Measurements from ENCODE around the gene TH.

Gene TH

DNA sequence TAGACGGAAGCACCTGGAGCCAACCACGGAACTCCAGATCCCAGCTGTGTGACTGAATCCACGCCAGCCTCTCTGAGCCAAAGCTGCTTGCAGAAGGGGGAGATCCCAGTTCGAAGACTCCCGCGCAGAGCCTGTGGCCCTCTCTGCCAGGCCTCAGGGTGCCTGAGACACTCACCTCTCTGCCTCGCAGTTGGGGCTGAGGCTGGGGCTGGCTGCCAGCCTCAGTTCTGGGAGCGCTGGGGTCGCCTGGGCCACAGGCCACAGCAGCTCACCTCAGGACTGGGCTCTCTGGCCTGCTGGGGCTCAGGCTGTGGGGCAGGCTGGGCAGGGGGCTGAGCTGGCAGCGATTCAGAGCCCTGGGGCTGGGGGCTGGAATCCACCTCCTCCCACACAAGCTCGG, 24.2 kb downstream of the TH start:
- Mint-ChIP-seq H3K27ac (no peak overlapping the region), H3K36me3 (ENCODE audit: low read depth) (no peaks in the 10 kb centered on the region), H3K27me3 (peaks cover 88% of the 10 kb centered on the region), H3K9me3 (no peaks in the 10 kb centered on the region), H3K4me1 (ENCODE audit: low read depth) (peaks cover 11% of the 10 kb centered on the region), H3K4me3 (no peak overlapping the region)
- intact Hi-C loops (cut with micrococcal nuclease): no loop called here

DNA sequence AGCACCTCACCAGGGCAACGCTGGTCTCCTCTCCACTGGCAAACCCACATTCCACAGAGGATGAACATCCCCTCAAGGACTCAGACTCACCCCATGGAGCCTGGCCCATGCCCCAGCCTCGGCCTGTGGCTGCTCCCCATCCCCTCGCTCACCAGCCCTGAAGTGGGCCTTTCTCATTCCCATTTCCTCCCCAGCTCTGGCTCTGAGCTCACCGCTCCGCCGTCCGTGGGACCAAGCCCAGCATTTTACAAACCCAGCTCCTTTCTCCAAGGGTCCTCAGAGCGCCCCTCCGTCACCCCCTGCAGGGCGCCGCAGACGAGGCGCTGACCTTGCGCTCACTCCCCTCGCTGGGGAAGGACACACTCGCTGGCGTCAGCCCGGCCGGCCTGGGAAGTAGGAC, 25.6 kb downstream of the TH start:
- Mint-ChIP-seq H3K4me3 (no peak overlapping the region), H3K36me3 (ENCODE audit: low read depth) (no peaks in the 10 kb centered on the region), H3K27ac (no peak overlapping the region), H3K4me1 (ENCODE audit: low read depth) (peaks cover under 1% of the 10 kb centered on the region), H3K9me3 (no peaks in the 10 kb centered on the region), H3K27me3 (peaks cover 97% of the 10 kb centered on the region)
- intact Hi-C loops (cut with micrococcal nuclease): no loop called here

DNA sequence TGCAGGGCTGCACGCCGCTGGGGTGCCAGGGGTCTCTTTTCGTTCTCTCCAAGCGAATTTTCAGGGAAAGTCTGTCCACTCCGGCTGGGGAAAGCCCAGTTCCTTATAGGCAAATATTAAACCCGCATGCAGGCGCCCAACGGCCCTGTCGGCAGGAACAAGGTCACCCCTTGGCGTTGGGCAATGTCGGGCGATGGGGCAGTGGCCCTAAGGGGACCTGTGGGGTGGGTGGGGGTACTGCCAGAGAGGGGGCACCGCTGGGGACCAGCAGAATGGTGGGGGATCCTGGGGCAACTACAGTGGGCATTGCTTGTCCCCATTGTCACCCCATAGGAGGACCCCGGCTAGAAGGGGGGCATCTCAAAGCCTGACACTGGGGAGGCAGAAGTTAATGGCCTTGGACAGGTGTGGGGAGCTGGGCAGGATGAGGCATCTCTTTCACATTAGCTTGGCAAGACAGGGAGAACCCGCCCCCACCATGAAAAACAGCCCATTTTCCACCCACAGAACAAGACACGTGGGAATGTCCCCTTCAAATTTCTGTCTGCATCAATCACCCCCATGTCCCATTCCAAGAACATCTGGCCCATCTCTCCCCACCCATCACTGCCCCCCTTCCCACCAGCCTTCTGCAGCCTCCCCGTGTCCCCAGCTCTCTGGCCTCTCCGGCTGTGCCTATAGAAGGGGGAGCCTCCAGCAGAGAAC, 26.9 kb downstream of the TH start:
- Mint-ChIP-seq H3K27ac (no peak overlapping the region), H3K4me3 (no peak overlapping the region), H3K4me1 (ENCODE audit: low read depth) (no peaks in the 10 kb centered on the region), H3K36me3 (ENCODE audit: low read depth) (no peaks in the 10 kb centered on the region), H3K27me3 (peaks cover 95% of the 10 kb centered on the region), H3K9me3 (no peaks in the 10 kb centered on the region)
- intact Hi-C loops (cut with micrococcal nuclease): no loop called here

DNA sequence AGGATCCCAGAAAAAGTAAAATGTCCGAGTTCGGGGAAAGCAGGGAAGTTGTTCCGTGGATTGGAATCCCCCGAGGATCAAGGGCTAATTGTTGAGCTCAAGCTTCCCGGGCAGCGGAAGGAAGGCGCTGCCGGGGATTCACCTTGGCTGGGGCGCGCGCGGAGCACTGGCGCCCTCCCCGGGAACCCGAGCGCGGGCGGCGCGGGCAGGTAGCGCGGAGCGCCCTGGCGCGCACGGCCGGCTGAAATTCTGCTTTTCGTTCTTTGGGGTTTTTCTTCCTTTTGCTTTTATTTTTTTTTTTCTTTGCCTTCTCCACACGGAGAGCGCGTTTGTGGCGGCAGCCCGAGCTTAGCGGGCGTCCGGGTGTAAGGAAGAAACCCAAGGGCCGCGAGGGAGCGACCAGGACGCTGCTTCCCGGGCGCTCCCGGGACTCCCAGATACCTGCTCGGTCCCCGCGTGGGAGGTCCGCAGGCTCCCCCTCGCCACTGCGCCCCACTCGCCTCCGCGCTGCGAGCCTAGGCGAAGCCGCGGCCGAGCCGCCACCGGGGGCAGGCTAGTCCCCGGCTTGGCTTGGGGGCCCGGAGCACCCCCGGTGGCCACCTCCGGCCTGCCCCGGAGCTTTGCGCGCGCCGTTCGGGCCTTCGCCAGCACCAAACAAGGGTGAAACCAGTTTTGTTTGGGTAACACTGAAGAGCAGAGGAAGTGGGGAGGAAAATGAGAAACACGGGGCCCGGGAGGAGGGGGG, 27.6 kb downstream of the TH start:
- Mint-ChIP-seq H3K4me1 (ENCODE audit: low read depth) (no peaks in the 10 kb centered on the region), H3K27me3 (peaks cover 89% of the 10 kb centered on the region)

DNA sequence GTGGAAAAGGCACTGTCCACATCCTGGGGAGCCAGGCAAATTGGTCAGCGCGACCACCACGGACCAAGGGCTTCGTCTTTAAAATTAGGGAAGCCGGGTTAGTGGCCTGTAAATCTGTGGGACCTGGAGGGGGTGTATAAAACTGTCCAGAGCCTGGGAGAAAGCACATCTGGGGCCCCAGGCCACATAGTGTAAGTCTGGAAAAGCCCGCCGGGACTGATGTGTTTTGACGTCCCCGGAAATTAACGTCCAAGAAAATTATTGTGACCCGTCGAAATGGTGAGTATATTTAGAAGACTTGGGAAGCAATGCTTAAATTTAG, 28.2 kb downstream of the TH start:
- Mint-ChIP-seq H3K9me3 (no peaks in the 10 kb centered on the region), H3K4me3 (no peak overlapping the region), H3K27me3 (peaks cover 87% of the 10 kb centered on the region), H3K36me3 (ENCODE audit: low read depth) (no peaks in the 10 kb centered on the region), H3K27ac (no peak overlapping the region), H3K4me1 (ENCODE audit: low read depth) (no peaks in the 10 kb centered on the region)
- intact Hi-C loops (cut with micrococcal nuclease): no loop called here

More for the DNA sequence above, 27.6 kb downstream of the TH start:
- intact Hi-C loops (cut with micrococcal nuclease): no loop called here
- Mint-ChIP-seq H3K36me3 (ENCODE audit: low read depth) (no peaks in the 10 kb centered on the region), H3K4me3 (no peak overlapping the region), H3K27ac (no peak overlapping the region), H3K9me3 (no peaks in the 10 kb centered on the region)

DNA sequence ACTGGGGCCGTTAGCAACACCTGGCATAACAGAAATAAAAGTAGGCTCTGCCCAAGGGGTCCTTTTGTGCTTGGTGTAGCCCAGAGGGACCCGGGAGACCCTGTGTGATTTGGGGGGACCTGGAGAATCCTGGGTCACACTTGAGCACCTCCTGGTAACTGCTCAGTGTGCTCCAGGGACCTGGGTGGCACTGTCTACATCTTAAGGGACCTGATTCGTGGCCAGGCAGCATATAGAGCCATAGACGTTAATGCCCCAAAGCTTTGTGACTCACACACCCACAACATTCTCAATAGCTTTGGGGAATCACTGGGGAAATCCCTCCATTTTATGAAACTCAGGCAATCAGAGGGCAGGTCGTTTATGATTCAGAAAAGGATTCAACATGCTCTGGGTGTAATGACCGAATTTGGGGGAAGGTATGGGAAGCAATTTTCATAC, 28.8 kb downstream of the TH start:
- no peaks in the 10 kb centered on the region for H3K36me3 Mint-ChIP-seq (ENCODE audit: low read depth)
- no peak overlapping the region for H3K27ac Mint-ChIP-seq

DNA sequence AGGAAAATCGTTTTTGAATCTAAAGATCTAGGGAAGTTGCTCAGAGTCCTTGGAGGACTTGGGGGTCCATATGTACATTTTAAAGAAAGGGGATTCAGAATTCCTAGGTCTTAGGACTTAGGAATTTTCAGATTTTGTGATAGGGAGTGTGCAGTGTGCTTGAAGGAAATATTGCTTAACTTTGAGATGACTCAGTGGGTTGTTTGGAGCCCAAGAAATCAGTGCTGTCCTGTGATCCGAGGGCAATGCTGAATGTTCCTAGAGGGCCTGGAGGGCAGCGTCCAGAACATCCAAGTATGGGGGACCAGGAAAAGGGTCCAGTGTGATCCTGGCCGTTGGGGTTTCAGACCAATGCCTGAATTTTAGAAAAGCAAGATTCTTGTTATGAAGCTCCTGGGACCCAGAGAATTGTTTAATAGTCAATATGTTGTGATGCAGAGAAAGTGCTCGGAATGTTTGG, 29.3 kb downstream of the TH start:
- H3K4me3 Mint-ChIP-seq: no peak overlapping the region
- peaks cover 85% of the 10 kb centered on the region for H3K27me3 Mint-ChIP-seq
- intact Hi-C loops (cut with micrococcal nuclease): no loop called here
- H3K27ac Mint-ChIP-seq: no peak overlapping the region
- H3K36me3 Mint-ChIP-seq (ENCODE audit: low read depth): no peaks in the 10 kb centered on the region
- peaks cover 3% of the 10 kb centered on the region for H3K4me1 Mint-ChIP-seq (ENCODE audit: low read depth)
- no peaks in the 10 kb centered on the region for H3K9me3 Mint-ChIP-seq

More for the DNA sequence above, 28.8 kb downstream of the TH start:
- no peak overlapping the region for H3K4me3 Mint-ChIP-seq
- H3K27me3 Mint-ChIP-seq: peaks cover 85% of the 10 kb centered on the region
- H3K9me3 Mint-ChIP-seq: no peaks in the 10 kb centered on the region
- intact Hi-C loops (cut with micrococcal nuclease): no loop called here
- no peaks in the 10 kb centered on the region for H3K4me1 Mint-ChIP-seq (ENCODE audit: low read depth)

DNA sequence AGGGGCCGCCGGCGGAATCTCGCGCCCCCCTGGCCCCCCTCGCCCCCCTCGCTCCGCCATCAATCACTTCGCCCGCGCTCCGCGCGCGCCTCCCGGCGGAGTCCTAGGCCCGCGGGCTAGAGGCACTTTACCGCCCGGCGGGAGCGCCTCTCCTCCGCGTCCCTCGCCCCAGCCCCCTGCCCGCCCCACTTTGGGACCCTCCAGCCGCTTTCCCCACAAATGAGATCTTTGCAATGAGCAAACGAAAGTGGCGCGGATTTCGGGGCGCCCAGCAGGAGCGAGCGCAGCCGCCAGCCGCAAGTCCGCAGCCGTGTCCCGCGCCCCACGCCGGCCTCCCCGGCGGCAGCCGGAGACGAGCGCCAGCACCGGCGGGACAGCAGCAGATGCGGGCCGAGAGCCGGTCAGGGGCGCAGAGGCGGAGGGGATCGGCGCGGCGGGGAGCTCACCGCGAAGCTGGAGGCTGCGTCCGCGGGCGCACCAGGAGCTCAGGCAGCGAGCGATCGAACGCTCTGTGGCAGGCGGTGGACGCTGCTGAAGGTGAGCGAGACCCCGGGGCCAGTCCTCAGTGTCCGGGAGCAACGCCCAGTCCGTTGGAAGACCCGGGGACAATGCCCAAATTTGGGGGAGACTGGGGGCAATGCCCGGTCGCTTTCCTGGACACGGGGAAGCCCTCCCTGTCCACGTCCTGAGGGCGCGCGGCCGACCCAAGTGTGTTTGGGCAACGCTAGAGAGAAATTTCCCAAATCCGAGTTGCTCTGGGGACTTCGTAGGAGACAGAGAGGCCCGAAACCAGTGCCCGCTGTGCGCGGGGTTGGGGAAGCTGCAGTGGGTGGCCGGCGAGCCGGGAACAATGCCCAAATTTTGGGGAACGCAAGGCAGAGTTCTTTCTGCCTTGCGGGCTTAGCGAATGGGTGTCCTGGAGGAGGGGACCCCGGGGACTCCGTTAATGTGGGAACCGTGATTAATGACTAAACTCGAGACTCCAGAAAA, 30.9 kb downstream of the TH start:
- Mint-ChIP-seq H3K27ac (no peak overlapping the region), H3K4me1 (ENCODE audit: low read depth) (peaks cover 5% of the 10 kb centered on the region), H3K4me3 (no peak overlapping the region), H3K27me3 (peaks cover 85% of the 10 kb centered on the region), H3K36me3 (ENCODE audit: low read depth) (no peaks in the 10 kb centered on the region), H3K9me3 (no peaks in the 10 kb centered on the region)
- intact Hi-C loops (cut with micrococcal nuclease): no loop called here

DNA sequence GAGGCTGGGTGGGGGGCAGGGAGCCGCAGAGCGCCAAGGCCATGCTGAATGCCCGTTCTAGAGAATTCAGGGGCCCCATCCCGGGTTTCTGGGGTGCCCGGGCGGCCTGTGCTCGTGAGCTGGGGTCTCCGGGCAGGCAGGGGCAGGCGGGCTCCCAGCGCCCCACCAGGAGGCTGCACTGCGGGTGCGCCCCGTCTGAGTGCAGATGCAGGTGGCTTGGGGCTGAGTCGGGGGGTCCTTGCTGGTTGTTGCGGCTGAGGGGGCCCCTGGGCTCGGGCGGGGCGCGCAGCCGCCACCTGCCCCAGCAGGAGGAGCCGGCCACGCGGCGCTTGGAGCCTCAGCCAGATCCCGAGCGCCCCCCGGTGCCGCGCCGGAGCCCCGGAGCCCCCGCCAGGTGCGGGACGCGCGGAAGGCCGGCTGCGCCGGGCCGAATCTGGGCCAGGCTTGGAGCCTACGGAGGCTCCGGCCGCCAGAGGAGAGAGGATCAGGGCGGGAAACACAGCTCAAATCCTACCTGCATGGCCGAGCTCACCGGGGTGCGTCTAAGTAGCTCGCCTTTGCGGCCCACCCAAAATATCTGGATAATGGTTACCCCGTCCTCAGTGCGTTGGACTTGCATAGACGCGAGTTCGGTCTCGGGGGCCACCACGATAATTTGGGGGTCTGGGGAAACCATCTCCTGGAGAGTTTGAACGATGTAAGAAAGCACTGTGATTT, 31.8 kb downstream of the TH start:
- Mint-ChIP-seq H3K27ac (no peak overlapping the region), H3K36me3 (ENCODE audit: low read depth) (no peaks in the 10 kb centered on the region), H3K4me1 (ENCODE audit: low read depth) (peaks cover 5% of the 10 kb centered on the region), H3K9me3 (no peaks in the 10 kb centered on the region), H3K27me3 (peaks cover 85% of the 10 kb centered on the region), H3K4me3 (no peak overlapping the region)
- intact Hi-C loops (cut with micrococcal nuclease): no loop called here

DNA sequence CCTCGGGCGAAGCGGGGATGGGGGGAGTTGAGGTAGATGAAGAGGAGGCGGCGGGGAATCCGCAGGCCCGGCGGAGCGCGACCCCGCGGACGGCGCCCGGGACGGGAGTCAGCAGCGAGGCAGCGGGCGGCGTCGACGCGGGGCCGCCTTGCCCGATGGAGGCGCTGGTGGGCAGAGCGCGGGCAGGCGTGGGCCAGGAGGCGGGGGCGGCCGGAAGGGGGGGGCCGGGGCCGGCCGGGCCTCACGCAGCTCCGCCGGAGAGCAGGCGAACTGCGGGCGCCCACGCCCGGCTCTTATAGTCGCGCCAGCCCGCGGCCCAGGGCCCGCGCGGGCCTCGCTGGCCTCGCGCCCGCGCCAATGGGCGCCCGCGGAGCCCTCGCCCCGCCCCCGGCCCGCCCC, 32.5 kb downstream of the TH start, which contains the start of gene IGF2:
Gene IGF2, minus strand, starts transcription at position 267 of the 399 bp plus-strand sequence. CDS start 3,866 bp downstream, outside the sequence.
- Mint-ChIP-seq H3K27me3 (peaks cover 83% of the 10 kb centered on the region), H3K36me3 (ENCODE audit: low read depth) (no peaks in the 10 kb centered on the region), H3K4me3 (no peak within 1 kb of the TSS), H3K27ac (no peak within 1 kb of the TSS), H3K9me3 (no peaks in the 10 kb centered on the region), H3K4me1 (ENCODE audit: low read depth) (peaks cover 5% of the 10 kb centered on the region)
- intact Hi-C loops (cut with micrococcal nuclease): no loop called here

DNA sequence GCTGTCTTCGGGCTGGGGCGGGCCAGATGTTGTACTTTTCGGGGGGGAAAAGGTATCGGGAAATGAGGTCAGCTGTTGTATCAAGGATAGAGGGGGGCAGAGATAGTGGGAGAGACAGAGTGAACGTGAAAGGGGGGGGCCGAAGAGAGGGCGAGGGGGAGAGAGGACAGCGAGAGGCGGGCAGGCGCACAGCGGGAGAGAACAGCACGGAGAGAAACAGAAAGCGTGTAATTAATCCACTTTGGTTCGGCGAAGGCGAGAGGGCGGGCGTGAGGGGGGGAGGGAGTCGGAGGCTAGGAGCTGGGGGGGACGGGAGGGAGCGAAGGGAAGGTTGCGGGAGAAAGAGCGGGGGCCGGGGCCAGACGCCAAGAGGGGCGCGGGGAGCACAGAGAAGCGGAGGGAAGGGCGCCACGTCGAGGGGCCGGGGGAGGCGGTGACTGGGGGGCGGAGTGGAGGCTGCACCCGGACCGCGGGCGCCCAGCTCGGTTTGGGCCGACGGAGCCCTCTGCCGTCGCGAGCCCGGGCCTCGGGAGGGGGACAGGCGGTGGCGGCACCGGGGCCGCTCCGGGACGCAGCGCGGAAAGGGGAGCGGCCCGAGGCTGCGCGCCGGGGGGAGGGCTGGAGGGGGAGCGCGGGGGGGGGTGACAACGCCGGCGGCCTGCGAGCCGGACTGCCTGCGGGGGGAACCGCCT, 33.0 kb downstream of the TH start:
- peaks cover 5% of the 10 kb centered on the region for H3K4me1 Mint-ChIP-seq (ENCODE audit: low read depth)
- intact Hi-C loops (cut with micrococcal nuclease): no loop called here
- no peaks in the 10 kb centered on the region for H3K36me3 Mint-ChIP-seq (ENCODE audit: low read depth)
- no peak overlapping the region for H3K27ac Mint-ChIP-seq
- no peak overlapping the region for H3K4me3 Mint-ChIP-seq
- H3K27me3 Mint-ChIP-seq: peaks cover 83% of the 10 kb centered on the region
- no peaks in the 10 kb centered on the region for H3K9me3 Mint-ChIP-seq

DNA sequence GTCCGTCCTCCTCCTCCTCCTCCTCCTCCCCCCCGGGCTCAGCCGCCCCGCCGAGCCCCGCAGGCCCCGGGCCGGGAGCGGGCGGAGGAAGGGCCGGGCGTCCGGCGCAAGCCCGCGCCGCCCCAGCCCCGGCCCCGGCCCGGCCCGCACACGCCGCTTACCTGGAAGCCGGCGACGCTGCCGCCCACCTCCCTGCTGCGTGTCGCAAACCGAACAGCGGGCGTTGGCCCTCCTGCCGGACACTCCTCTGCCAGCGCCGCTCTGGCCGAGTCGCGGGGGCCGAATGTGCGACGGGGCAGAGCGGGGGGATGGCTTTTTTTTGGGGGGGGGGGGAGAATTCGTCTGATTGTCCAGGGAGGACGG, 33.6 kb downstream of the TH start:
- peaks cover 83% of the 10 kb centered on the region for H3K27me3 Mint-ChIP-seq
- no peaks in the 10 kb centered on the region for H3K9me3 Mint-ChIP-seq
- no peak overlapping the region for H3K27ac Mint-ChIP-seq
- no peaks in the 10 kb centered on the region for H3K36me3 Mint-ChIP-seq (ENCODE audit: low read depth)
- H3K4me1 Mint-ChIP-seq (ENCODE audit: low read depth): peaks cover 5% of the 10 kb centered on the region
- no peak overlapping the region for H3K4me3 Mint-ChIP-seq
- intact Hi-C loops (cut with micrococcal nuclease): no loop called here

Data from dendritic cell treated with granulocyte-macrophage colony-stimulating factor and Interleukin-4, amounts not matched to agents 40 ng/mL and 50 ng/mL, for 4 days (primary cell).